Sigmoid colon (tissue), 7 donors: ENCODE measurements around the gene DIPK1A. TPM values are rescaled to one million over a fixed set of nuclear protein-coding genes. Genes with fewer than 3 reads are reported as not detected.
A peak's percentile ranks its signal among the peaks of the same experiment; 100 is the strongest.

Experiments
- DNase-seq: peaks from one replicate; pipeline ENCODE4 v3.0.0-alpha.2; 2019
- H3K27ac ChIP-seq, 4 donors: fragments of 200-600 bp; sonication (generic); one replicate each; pipeline ENCODE4 v1.5.1; 2016 to 2019; ENCODE audit warnings: mild to moderate bottlenecking in 1 of 4
- H3K27me3 ChIP-seq, 3 donors: fragments of 200-600 bp; sonication (generic); one replicate each; pipeline ENCODE4 v1.5.1; 2019; ENCODE audit warnings: mild to moderate bottlenecking in 1 of 3
- H3K36me3 ChIP-seq, 4 donors: fragments of 200-600 bp; sonication (generic); one replicate each; pipeline ENCODE4 v1.5.1; 2016 to 2019
- H3K4me1 ChIP-seq, 4 donors: fragments of 200-600 bp; sonication (generic); one replicate each; pipeline ENCODE4 v1.5.1; 2017 to 2019
- H3K4me3 ChIP-seq, 4 donors: fragments of 200-600 bp; sonication (generic); one replicate each; pipeline ENCODE4 v1.5.1; 2017 to 2019; ENCODE audit warnings: mild to moderate bottlenecking in 2 of 4, moderate library complexity in 1 of 4
- H3K9me3 ChIP-seq, 4 donors: fragments of 200-600 bp in 3 of 4; sonication (generic) in 3 of 4; one replicate each; pipeline versions ENCODE4 v1.5.1 to v1.6.1; 2013 to 2019
- CTCF ChIP-seq, 4 experiments: fragments of 450-650 bp in 3 of 4; fragments of 200-600 bp in 1 of 4; IDR thresholded peaks; one replicate each; pipeline ENCODE4 v1.5.1; 2016 to 2019; ENCODE audit warnings: antibody characterized with exemption in 4 of 4, mild to moderate bottlenecking in 3 of 4, moderate library complexity in 2 of 4
- EP300 ChIP-seq, 4 donors: sonication (generic); formaldehyde crosslinking; IDR thresholded peaks; one replicate each; pipeline ENCODE4 v1.6.1; 2017; ENCODE audit warnings: antibody characterized with exemption in 4 of 4
- POLR2A ChIP-seq, 2 donors: fragments of 450-650 bp; IDR thresholded peaks; one replicate each; pipeline ENCODE4 v1.6.1; 2016; ENCODE audit warnings: antibody characterized with exemption in 2 of 2, mild to moderate bottlenecking in 2 of 2, moderate library complexity in 2 of 2
- POLR2AphosphoS5 ChIP-seq, 4 donors: sonication (generic); formaldehyde crosslinking; IDR thresholded peaks; one replicate each; pipeline ENCODE4 v1.6.1; 2017; ENCODE audit warnings: antibody characterized with exemption in 4 of 4
- WGBS, 2 donors: extraction: QIAGEN DNeasy Blood & Tissue Kit; methylation state at CpG; one replicate each; pipeline ENCODE4 v1.1.7; 2013; 5-methylcytosine and 5-hydroxymethylcytosine counted together
- intact Hi-C: fragments of 100-400 bp; cut with DNase I; formaldehyde crosslinking; loops from one replicate; pipeline ENCODE4 v1.15.1; 2023
- polyA plus RNA-seq, 3 donors: library from polyadenylated mRNA; stranded (reverse); fragments of 200-250 nt; gene quantifications; one replicate each; pipeline ENCODE4 v1.2.3, GENCODE V29; 2013
- total RNA-seq, 4 donors: library from RNA; depleted of rRNA; stranded (reverse); fragments of >200 nt; gene quantifications; one replicate each; pipeline ENCODE4 v1.1.0, GENCODE V29; 2016
- donor health status: healthy with polysubstance abuse.
- donor health status: Bipolar disorder and iron deficiency.
- donor health status: healthy.

Gene DIPK1A
- total and polyA plus RNA-seq, 7 donors, result 1.8 to 35.5 (median 19.1) TPM

GRCh38 chr1:92968138-92969032, 7.1 kb upstream of the DIPK1A start:
- no peak for DNase-seq
- intact Hi-C loops, result loop anchor here (10.0 kb wide), 1 partner anchor 184 kb away; the partner anchor contains the start of gene EVI5
- H3K4me3 ChIP-seq, result no peak overlapping the region
- TF ChIP-seq EP300 (IDR thresholded peaks at IDR 0.05) (no peak), POLR2A (IDR thresholded peaks at IDR 0.05) (no peak), POLR2AphosphoS5 (IDR thresholded peaks at IDR 0.05) (no peak), CTCF (IDR thresholded peaks at IDR 0.05) (peak in 2 of 4 experiments; percentile 18 to 25)
- no peaks in the 10 kb centered on the region for H3K4me1 ChIP-seq
- 43 to 58% methylated on average over 2 of the region's 2 CpGs for WGBS, 2 donors
- no peak overlapping the region for H3K27ac ChIP-seq
- H3K9me3 ChIP-seq, result no peaks in the 10 kb centered on the region
- no peaks in the 10 kb centered on the region for H3K27me3 ChIP-seq
- no peaks in the 10 kb centered on the region for H3K36me3 ChIP-seq

GRCh38 chr1:92964998-92965397, 3.7 kb upstream of the DIPK1A start:
- Histone ChIP-seq H3K36me3 (no peaks in the 10 kb centered on the region), H3K27me3 (no peaks in the 10 kb centered on the region), H3K4me1 (peaks cover 0 to 13% (median 6%) of the 10 kb centered on the region in 4 donors), H3K27ac (no peak overlapping the region), H3K9me3 (no peaks in the 10 kb centered on the region), H3K4me3 (no peak overlapping the region)
- 20 to 35% methylated on average over 3 of the region's 3 CpGs for WGBS, 2 donors
- DNase-seq, result no peak
- TF ChIP-seq POLR2A (IDR thresholded peaks at IDR 0.05), result no peak
- TF ChIP-seq EP300 (IDR thresholded peaks at IDR 0.05), result no peak
- TF ChIP-seq CTCF (IDR thresholded peaks at IDR 0.05), result no peak
- no peak for TF ChIP-seq POLR2AphosphoS5 (IDR thresholded peaks at IDR 0.05)
- intact Hi-C loops, result loop anchor here (5.0 to 10.0 kb wide), 2 partner anchors 180 to 382 kb away; partner anchors contain the start of genes DR1 and EVI5

GRCh38 chr1:92964316-92964715, 3.1 kb upstream of the DIPK1A start:
- Histone ChIP-seq H3K4me3 (no peak overlapping the region), H3K27me3 (no peaks in the 10 kb centered on the region), H3K36me3 (no peaks in the 10 kb centered on the region), H3K4me1 (peaks cover 0 to 14% (median 8%) of the 10 kb centered on the region in 4 donors), H3K9me3 (no peaks in the 10 kb centered on the region), H3K27ac (no peak overlapping the region)
- TF ChIP-seq EP300 (IDR thresholded peaks at IDR 0.05) (no peak), POLR2A (IDR thresholded peaks at IDR 0.05) (no peak), CTCF (IDR thresholded peaks at IDR 0.05) (no peak), POLR2AphosphoS5 (IDR thresholded peaks at IDR 0.05) (no peak)
- no peak for DNase-seq
- intact Hi-C loops, result loop anchor here (5.0 to 10.0 kb wide), 2 partner anchors 180 to 383 kb away; partner anchors contain the start of genes DR1 and EVI5

- intact Hi-C loops, result loop anchor here (1.0 to 10.0 kb wide), 5 partner anchors 33 to 385 kb away; partner anchors contain the start of genes DR1, EVI5 and RPL5
- TF ChIP-seq EP300 (IDR thresholded peaks at IDR 0.05) (no peak), POLR2A (IDR thresholded peaks at IDR 0.05) (peak; percentile 40 to 49), CTCF (IDR thresholded peaks at IDR 0.05) (no peak), POLR2AphosphoS5 (IDR thresholded peaks at IDR 0.05) (peak; percentile 78 to 86 (median 80))
These were observed 862 bp upstream of the DIPK1A start for GRCh38 chr1:92961896-92962752.

More at GRCh38 chr1:92961896-92962752, 862 bp upstream of the DIPK1A start:
- peak; percentile 67 for DNase-seq
- Histone ChIP-seq H3K27me3 (no peaks in the 10 kb centered on the region), H3K27ac (peak overlapping the region; percentile 96 to 99 (median 98)), H3K9me3 (no peaks in the 10 kb centered on the region), H3K4me3 (peak overlapping the region; percentile 82 to 91 (median 88)), H3K4me1 (peaks cover 0 to 35% (median 24%) of the 10 kb centered on the region in 4 donors), H3K36me3 (no peaks in the 10 kb centered on the region)
- 1 to 2% methylated on average over 32 of the region's 32 CpGs for WGBS, 2 donors
